HEK293T (cell line): ENCODE measurements around the gene IMPDH1.

Experiments
- CTCF ChIA-PET: fragments of 350-600 bp; formaldehyde crosslinking; extraction: SDS; loops from one replicate; lab custom pipeline; 2021; ENCODE audit warnings: antibody characterized with exemption, inconsistent platforms; lab: Yijun Ruan, JAX
- POLR2A ChIA-PET: fragments of 350-600 bp; formaldehyde crosslinking; extraction: SDS; loops from one replicate; lab custom pipeline; 2020; ENCODE audit warnings: antibody characterized with exemption, inconsistent platforms; lab: Yijun Ruan, JAX
- DNase-seq: peaks from one replicate; pipeline ENCODE4 v3.0.0; 2012; ENCODE audit warnings: mixed read lengths; ENCODE audit errors: extremely low spot score
- ARNT ChIP-seq: fragments of 450-650 bp; IDR thresholded peaks from 2 replicates; pipeline ENCODE4 v1.6.1; 2017; ENCODE audit warnings: mild to moderate bottlenecking
- BHLHE40 ChIP-seq: fragments of 450-650 bp; IDR thresholded peaks from 2 replicates; pipeline ENCODE4 v1.6.1; 2016; ENCODE audit warnings: mild to moderate bottlenecking, moderate library complexity, borderline replicate concordance
- CTBP1 ChIP-seq: fragments of 450-650 bp; IDR thresholded peaks from 2 replicates; pipeline ENCODE4 v1.6.1; 2016; ENCODE audit warnings: borderline replicate concordance
- ELF4 ChIP-seq: fragments of 450-650 bp; IDR thresholded peaks from 2 replicates; pipeline ENCODE4 v1.6.1; 2017; ENCODE audit warnings: antibody characterized with exemption
- FOXA1 ChIP-seq: fragments of 450-650 bp; IDR thresholded peaks from 2 replicates; pipeline ENCODE4 v1.6.1; 2016; ENCODE audit warnings: mild to moderate bottlenecking
- FOXK2 ChIP-seq: fragments of 450-650 bp; IDR thresholded peaks from 2 replicates; pipeline ENCODE4 v1.6.1; 2016; ENCODE audit warnings: mild to moderate bottlenecking
- FOXM1 ChIP-seq: fragments of 450-650 bp; IDR thresholded peaks from 2 replicates; pipeline ENCODE4 v1.6.1; 2017; ENCODE audit warnings: mild to moderate bottlenecking, borderline replicate concordance
- HDGF ChIP-seq: fragments of 450-650 bp; IDR thresholded peaks from 2 replicates; pipeline ENCODE4 v1.6.1; 2017; ENCODE audit warnings: antibody characterized with exemption, borderline replicate concordance
- L3MBTL2 ChIP-seq: fragments of 450-650 bp; conservative IDR thresholded peaks from 2 replicates; pipeline ENCODE4 v1.6.1; 2016; ENCODE audit warnings: mild to moderate bottlenecking
- LEF1 ChIP-seq: fragments of 450-650 bp; IDR thresholded peaks from 2 replicates; pipeline ENCODE4 v1.6.1; 2017; ENCODE audit warnings: mild to moderate bottlenecking, borderline replicate concordance
- NFRKB ChIP-seq: fragments of 450-650 bp; IDR thresholded peaks from 2 replicates; pipeline ENCODE4 v1.6.1; 2016; ENCODE audit warnings: mild to moderate bottlenecking, moderate library complexity
- PKNOX1 ChIP-seq: fragments of 450-650 bp; IDR thresholded peaks from 2 replicates; pipeline ENCODE4 v1.6.1; 2016
- SP1 ChIP-seq: fragments of 450-650 bp; IDR thresholded peaks from 2 replicates; pipeline ENCODE4 v1.6.1; 2017
- SUZ12 ChIP-seq: fragments of 450-650 bp; IDR thresholded peaks from 2 replicates; pipeline ENCODE4 v1.6.1; 2016; ENCODE audit warnings: mild to moderate bottlenecking
- TARDBP ChIP-seq: fragments of 450-650 bp; IDR thresholded peaks from 2 replicates; pipeline ENCODE4 v1.6.1; 2016
- ZNF384 ChIP-seq: fragments of 450-650 bp; IDR thresholded peaks from 2 replicates; pipeline ENCODE4 v1.6.1; 2016

The IMPDH1 gene

GRCh38 chr7:128370491-128370890, 39.3 kb downstream of the IMPDH1 start:
- DNase-seq: no peak
- TF ChIP-seq HDGF: no peak
- CTCF ChIA-PET: interaction anchor here (0.9 kb wide), 1 partner anchor 11 kb away, joined by 3 read pairs; no protein-coding TSS in a partner anchor
- POLR2A ChIA-PET: no interaction called here

- no peak for TF ChIP-seq CTBP1
- no peak for TF ChIP-seq LEF1
- no peak for TF ChIP-seq L3MBTL2
- no peak for TF ChIP-seq FOXK2
- no peak for TF ChIP-seq HDGF
- no peak for TF ChIP-seq FOXA1
- TF ChIP-seq PKNOX1: no peak
- no peak for TF ChIP-seq SUZ12
- ChIA-PET POLR2A (no interaction called here), CTCF (interaction anchor here (1.4 to 2.7 kb wide), 3 partner anchors 11 to 20 kb away, joined by 4 to 10 read pairs (median 5); no protein-coding TSS in a partner anchor)
- DNase-seq: no peak
Observed at GRCh38 chr7:128366986-128367385, 42.8 kb downstream of the IMPDH1 start.

- ChIA-PET POLR2A (no interaction called here), CTCF (interaction anchor here (1.0 to 2.7 kb wide), 3 partner anchors 12 to 22 kb away, joined by 3 to 10 read pairs (median 4); no protein-coding TSS in a partner anchor)
- DNase-seq: no peak
- TF ChIP-seq FOXA1 (no peak), ZNF384 (no peak), HDGF (no peak), BHLHE40 (no peak), L3MBTL2 (no peak), SP1 (no peak), LEF1 (no peak)
Observed at GRCh38 chr7:128366300-128366699, 43.5 kb downstream of the IMPDH1 start.

- ChIA-PET CTCF (interaction anchor here (1.0 to 2.7 kb wide), 2 partner anchors 15 to 23 kb away, joined by 3 to 10 read pairs; no protein-coding TSS in a partner anchor), POLR2A (no interaction called here)
- DNase-seq: no peak
- TF ChIP-seq ARNT (no peak), SUZ12 (no peak), ZNF384 (no peak), NFRKB (no peak), TARDBP (no peak), L3MBTL2 (no peak), HDGF (no peak)
Observed at GRCh38 chr7:128365432-128365831, 44.4 kb downstream of the IMPDH1 start.

GRCh38 chr7:128364166-128364870, 45.5 kb downstream of the IMPDH1 start:
- DNase-seq: no peak
- TF ChIP-seq L3MBTL2 (no peak), CTBP1 (no peak), FOXM1 (no peak), ARNT (no peak)
- CTCF ChIA-PET: interaction anchor here (0.6 kb wide), 1 partner anchor 88 kb away, joined by 3 read pairs; no protein-coding TSS in a partner anchor
- POLR2A ChIA-PET: interaction anchor here (1.0 kb wide), 1 partner anchor 20 kb away, joined by 3 read pairs; the partner anchor contains the start of gene RBM28

GRCh38 chr7:128363261-128363721, 46.5 kb downstream of the IMPDH1 start:
- ChIA-PET CTCF (no interaction called here), POLR2A (no interaction called here)
- TF ChIP-seq FOXM1 (no peak), SP1 (no peak), NFRKB (no peak), FOXK2 (no peak), CTBP1 (no peak), ELF4 (no peak), PKNOX1 (no peak), TARDBP (no peak), ARNT (no peak), ZNF384 (no peak), L3MBTL2 (no peak), FOXA1 (no peak), HDGF (no peak), BHLHE40 (no peak), LEF1 (no peak)
- DNase-seq: no peak

- ChIA-PET POLR2A (no interaction called here), CTCF (interaction anchor here (0.7 to 1.0 kb wide), 2 partner anchors 14 to 19 kb away, joined by 4 to 5 read pairs; no protein-coding TSS in a partner anchor)
- TF ChIP-seq L3MBTL2 (no peak), CTBP1 (no peak), FOXM1 (no peak), ARNT (no peak), FOXA1 (no peak), SUZ12 (no peak), SP1 (no peak), NFRKB (no peak), TARDBP (no peak), FOXK2 (no peak)
- DNase-seq: no peak
Observed at GRCh38 chr7:128362670-128363069, 47.1 kb downstream of the IMPDH1 start.
